Thyroid gland (tissue), 4 donors: ENCODE measurements around the gene YPEL5. TPM values are rescaled to one million over a fixed set of nuclear protein-coding genes. Genes with fewer than 3 reads are reported as not detected.

Source experiments
- DNase-seq, 2 donors: peaks; one replicate each; pipeline ENCODE4 v3.0.0-alpha.2; 2019
- H3K27ac ChIP-seq, 3 donors: fragments of 200-600 bp; sonication (generic); 1 replicate in 2 of 3; 2 replicates in 1 of 3; pipeline ENCODE4 v1.5.1; 2016 to 2019; ENCODE audit warnings: mild to moderate bottlenecking in 1 of 3, moderate library complexity in 1 of 3
- H3K27me3 ChIP-seq: fragments of 200-600 bp; sonication (generic); one replicate; pipeline ENCODE4 v1.5.1; 2019
- H3K36me3 ChIP-seq, 2 donors: fragments of 200-600 bp; sonication (generic); one replicate each; pipeline ENCODE4 v1.5.1; 2016 to 2019
- H3K4me1 ChIP-seq, 2 donors: fragments of 200-600 bp; sonication (generic); one replicate each; pipeline ENCODE4 v1.5.1; 2017 to 2019
- H3K4me3 ChIP-seq, 3 donors: fragments of 200-600 bp; sonication (generic); replicated peaks in 1 of 3; 1 replicate in 2 of 3; 2 replicates in 1 of 3; pipeline ENCODE4 v1.5.1; 2016; ENCODE audit warnings: mild to moderate bottlenecking in 1 of 3
- H3K9me3 ChIP-seq: fragments of 200-600 bp; sonication (generic); one replicate; pipeline ENCODE4 v1.5.1; 2017
- POLR2A ChIP-seq, 2 donors: fragments of 450-650 bp; IDR thresholded peaks; one replicate each; pipeline ENCODE4 v1.6.1; 2017; ENCODE audit warnings: antibody characterized with exemption in 2 of 2, mild to moderate bottlenecking in 2 of 2, moderate library complexity in 1 of 2
- WGBS, 2 donors: methylation state at CpG; one replicate each; pipeline ENCODE4 v1.1.5; 2017; 5-methylcytosine and 5-hydroxymethylcytosine counted together
- intact Hi-C: fragments of 100-400 bp; cut with DNase I; formaldehyde crosslinking; loops from one replicate; pipeline ENCODE4 v1.15.1; 2023
- total RNA-seq, 4 donors: library from RNA; depleted of rRNA; stranded (reverse); fragments of >200 nt; gene quantifications; one replicate each; pipeline ENCODE4 v1.2.3, GENCODE V29; 2016
- TF ChIP-seq, protein P1 (sequence below), 6 experiments: fragments of 200-600 bp in 3 of 6; fragments of 450-650 bp in 3 of 6; sonication (generic) in 3 of 6; IDR thresholded peaks; one replicate each; pipeline ENCODE4 v1.5.1; 2016 to 2019; ENCODE audit warnings: antibody characterized with exemption in 6 of 6, mild to moderate bottlenecking in 2 of 6, inconsistent platforms in 1 of 6, moderate library complexity in 1 of 6

Gene YPEL5
- total RNA-seq, 4 donors from 2014 or later = 74.7 to 129 (median 103) TPM

DNA sequence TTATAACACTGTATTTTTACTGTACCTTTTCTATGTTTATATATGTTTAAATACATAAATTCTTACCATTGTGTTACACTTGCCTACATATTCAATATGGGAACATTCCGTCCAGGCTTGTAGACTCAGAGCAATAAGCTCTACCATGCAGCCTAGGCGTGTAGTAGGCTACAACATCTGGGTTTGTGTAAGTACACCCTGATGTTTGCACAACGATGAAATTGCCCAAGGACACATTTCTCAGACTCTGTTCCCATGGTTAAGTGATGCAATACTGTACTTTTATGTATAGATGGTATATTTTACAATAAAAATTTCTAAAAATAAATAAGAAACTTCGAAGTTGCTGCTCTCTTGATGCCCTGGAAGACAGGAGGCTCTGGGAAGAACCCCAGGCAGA is 38.4 kb downstream of the YPEL5 start:
- intact Hi-C loops = no loop called here
- no peaks in the 10 kb centered on the region for H3K36me3 ChIP-seq
- no peak overlapping the region for H3K4me3 ChIP-seq
- TF ChIP-seq, protein P1, sequence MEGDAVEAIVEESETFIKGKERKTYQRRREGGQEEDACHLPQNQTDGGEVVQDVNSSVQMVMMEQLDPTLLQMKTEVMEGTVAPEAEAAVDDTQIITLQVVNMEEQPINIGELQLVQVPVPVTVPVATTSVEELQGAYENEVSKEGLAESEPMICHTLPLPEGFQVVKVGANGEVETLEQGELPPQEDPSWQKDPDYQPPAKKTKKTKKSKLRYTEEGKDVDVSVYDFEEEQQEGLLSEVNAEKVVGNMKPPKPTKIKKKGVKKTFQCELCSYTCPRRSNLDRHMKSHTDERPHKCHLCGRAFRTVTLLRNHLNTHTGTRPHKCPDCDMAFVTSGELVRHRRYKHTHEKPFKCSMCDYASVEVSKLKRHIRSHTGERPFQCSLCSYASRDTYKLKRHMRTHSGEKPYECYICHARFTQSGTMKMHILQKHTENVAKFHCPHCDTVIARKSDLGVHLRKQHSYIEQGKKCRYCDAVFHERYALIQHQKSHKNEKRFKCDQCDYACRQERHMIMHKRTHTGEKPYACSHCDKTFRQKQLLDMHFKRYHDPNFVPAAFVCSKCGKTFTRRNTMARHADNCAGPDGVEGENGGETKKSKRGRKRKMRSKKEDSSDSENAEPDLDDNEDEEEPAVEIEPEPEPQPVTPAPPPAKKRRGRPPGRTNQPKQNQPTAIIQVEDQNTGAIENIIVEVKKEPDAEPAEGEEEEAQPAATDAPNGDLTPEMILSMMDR (IDR thresholded peaks at IDR 0.05) = no peak
- TF ChIP-seq POLR2A (IDR thresholded peaks at IDR 0.05) = no peak
- DNase-seq = no peak
- no peak overlapping the region for H3K27ac ChIP-seq
- no peaks in the 10 kb centered on the region for H3K4me1 ChIP-seq
- no peaks in the 10 kb centered on the region for H3K27me3 ChIP-seq
- WGBS, 2 donors = 85 to 90% methylated on average over 4 of the region's 4 CpGs
- no peaks in the 10 kb centered on the region for H3K9me3 ChIP-seq

DNA sequence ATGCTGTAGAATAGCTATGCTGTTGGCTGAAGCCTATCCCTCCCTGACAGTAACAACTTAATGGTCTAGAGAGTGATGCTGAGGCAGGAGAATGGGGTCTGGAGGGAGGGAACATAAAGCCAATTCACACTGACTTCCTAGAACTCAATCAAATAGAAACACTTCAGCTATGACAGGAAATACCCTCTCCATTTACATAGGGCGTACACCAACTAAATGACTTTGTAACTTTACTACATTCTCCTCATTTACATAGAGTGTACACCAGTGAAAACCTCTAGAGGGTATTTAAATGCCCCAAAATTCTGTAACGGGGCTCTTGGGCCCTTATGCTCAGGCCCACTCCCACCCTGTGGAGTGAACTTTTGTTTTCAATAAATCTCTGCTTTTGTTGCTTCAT is 41.5 kb downstream of the YPEL5 start:
- Histone ChIP-seq H3K36me3 (no peaks in the 10 kb centered on the region), H3K9me3 (no peaks in the 10 kb centered on the region), H3K4me3 (no peak overlapping the region), H3K4me1 (no peaks in the 10 kb centered on the region), H3K27ac (no peak overlapping the region), H3K27me3 (no peaks in the 10 kb centered on the region)
- TF ChIP-seq POLR2A (IDR thresholded peaks at IDR 0.05) = no peak
- TF ChIP-seq, protein P1 (IDR thresholded peaks at IDR 0.05) = no peak
- WGBS, 2 donors = 82 to 98% methylated on average over 2 of the region's 2 CpGs
- no peak for DNase-seq
- intact Hi-C loops = no loop called here

- intact Hi-C loops = loop anchor here (10.0 kb wide), 1 partner anchor 984 kb away; no protein-coding TSS in a partner anchor
- 77 to 80% methylated on average over 13 of the region's 13 CpGs for WGBS, 2 donors
These were observed 43.8 kb downstream of the YPEL5 start for GRCh38 chr2:30190637-30191036.

GRCh38 chr2:30191107-30191506 is 44.3 kb downstream of the YPEL5 start:
- Histone ChIP-seq H3K4me1 (no peaks in the 10 kb centered on the region), H3K4me3 (no peak overlapping the region), H3K9me3 (no peaks in the 10 kb centered on the region), H3K36me3 (no peaks in the 10 kb centered on the region), H3K27ac (no peak overlapping the region), H3K27me3 (no peaks in the 10 kb centered on the region)
- intact Hi-C loops = loop anchor here (10.0 kb wide), 1 partner anchor 984 kb away; no protein-coding TSS in a partner anchor
- TF ChIP-seq, protein P1 (IDR thresholded peaks at IDR 0.05) = no peak
- TF ChIP-seq POLR2A (IDR thresholded peaks at IDR 0.05) = no peak
- peak in 1 of 2 donors; percentile 23 for DNase-seq
- WGBS, 2 donors = 53 to 76% methylated on average over 10 of the region's 10 CpGs

More at GRCh38 chr2:30190637-30191036, 43.8 kb downstream of the YPEL5 start:
- no peaks in the 10 kb centered on the region for H3K36me3 ChIP-seq
- no peak for DNase-seq
- H3K27ac ChIP-seq = no peak overlapping the region
- no peak overlapping the region for H3K4me3 ChIP-seq
- no peaks in the 10 kb centered on the region for H3K9me3 ChIP-seq
- no peaks in the 10 kb centered on the region for H3K27me3 ChIP-seq
- TF ChIP-seq POLR2A (IDR thresholded peaks at IDR 0.05) = no peak
- TF ChIP-seq, protein P1 (IDR thresholded peaks at IDR 0.05) = no peak
- no peaks in the 10 kb centered on the region for H3K4me1 ChIP-seq

DNA sequence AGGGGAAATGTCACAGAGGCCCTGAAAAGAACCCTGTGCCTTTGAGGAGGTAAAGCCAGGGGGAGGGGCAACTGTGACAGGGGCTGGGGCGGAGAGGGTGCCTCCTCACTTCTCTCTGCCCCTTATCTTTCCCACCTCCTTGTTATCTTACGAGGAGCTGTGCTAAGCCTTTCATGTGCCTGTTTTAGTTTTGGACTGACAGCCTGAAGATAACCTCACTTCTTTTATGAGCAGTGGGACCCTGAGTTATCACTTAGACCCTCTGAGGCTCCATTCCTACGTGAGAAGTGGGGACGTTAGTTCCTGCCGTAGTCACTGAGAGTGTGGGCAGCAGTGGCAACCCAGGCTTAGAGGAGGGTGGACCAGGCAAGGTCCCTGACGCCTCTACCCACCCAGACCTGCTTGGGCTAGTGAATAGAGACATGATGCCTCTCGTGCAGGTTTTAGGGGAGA is 45.0 kb downstream of the YPEL5 start:
- no peak overlapping the region for H3K4me3 ChIP-seq
- WGBS, 2 donors = 87 to 89% methylated on average over 7 of the region's 7 CpGs
- intact Hi-C loops = loop anchor here (10.0 kb wide), 1 partner anchor 983 kb away; no protein-coding TSS in a partner anchor
- TF ChIP-seq, protein P1 (IDR thresholded peaks at IDR 0.05) = no peak
- no peak for TF ChIP-seq POLR2A (IDR thresholded peaks at IDR 0.05)
- no peaks in the 10 kb centered on the region for H3K9me3 ChIP-seq
- no peak for DNase-seq
- H3K27ac ChIP-seq = no peak overlapping the region
- no peaks in the 10 kb centered on the region for H3K36me3 ChIP-seq
- H3K27me3 ChIP-seq = no peaks in the 10 kb centered on the region
- no peaks in the 10 kb centered on the region for H3K4me1 ChIP-seq
